HL-60/S4 treated with phorbol 12-myristate 13-acetate at 8.2 ng/mL for 4 days and 3 days (cell line): ENCODE data around the gene RBM45.
"Not testable (repeated sequence)": the region's sequence is repeated elsewhere in the genome, so short reads cannot be mapped to it uniquely, and the experiment has no call there.

Experiments used
- in situ Hi-C: fragments of 300-500 bp; cut with MboI; formaldehyde crosslinking; loops from 2 replicates; pipeline ENCODE4 v1.15.0; 2022; ENCODE audit warnings: low sequenced_read_pairs

Gene RBM45

DNA sequence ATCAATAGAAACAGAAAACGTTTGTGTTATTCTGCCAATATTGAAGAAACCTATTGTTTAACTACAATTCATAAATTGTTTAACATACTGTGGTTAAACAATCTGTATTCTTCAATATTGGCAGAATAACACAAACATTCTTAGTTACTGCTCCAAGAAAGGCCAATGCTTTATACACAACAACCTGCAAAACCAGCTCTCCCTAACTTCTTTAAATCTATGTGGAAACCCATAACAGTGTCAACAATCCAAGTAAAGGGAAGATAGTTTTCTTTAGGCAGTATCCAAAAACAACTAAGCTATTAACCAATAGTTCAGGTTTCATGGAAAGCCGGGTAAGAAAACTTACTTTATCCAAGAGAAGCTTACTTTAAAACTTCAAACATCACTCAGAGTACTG is 6.2 kb upstream of the RBM45 start:
- in situ Hi-C loops = no loop called here

DNA sequence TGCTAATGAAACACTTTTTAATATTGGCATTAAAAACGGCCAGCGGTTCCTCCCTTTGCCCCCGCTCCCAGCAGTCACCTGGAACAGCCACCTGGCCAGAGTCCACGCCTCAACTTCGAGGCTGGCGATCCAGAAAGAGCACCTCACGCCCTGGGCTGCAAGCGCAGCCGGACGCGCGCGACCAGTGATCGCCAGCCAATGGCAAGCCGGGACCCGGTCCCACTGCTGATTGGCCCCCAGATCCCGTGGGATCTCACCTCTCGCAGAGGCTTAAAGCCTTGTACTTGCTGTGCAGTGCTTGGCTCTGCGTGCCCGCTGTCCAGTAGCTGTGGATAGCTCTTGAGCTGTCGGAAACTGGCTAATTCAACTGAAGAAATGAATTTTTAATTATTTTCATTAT is 4.1 kb upstream of the RBM45 start:
- in situ Hi-C loops = no loop called here

DNA sequence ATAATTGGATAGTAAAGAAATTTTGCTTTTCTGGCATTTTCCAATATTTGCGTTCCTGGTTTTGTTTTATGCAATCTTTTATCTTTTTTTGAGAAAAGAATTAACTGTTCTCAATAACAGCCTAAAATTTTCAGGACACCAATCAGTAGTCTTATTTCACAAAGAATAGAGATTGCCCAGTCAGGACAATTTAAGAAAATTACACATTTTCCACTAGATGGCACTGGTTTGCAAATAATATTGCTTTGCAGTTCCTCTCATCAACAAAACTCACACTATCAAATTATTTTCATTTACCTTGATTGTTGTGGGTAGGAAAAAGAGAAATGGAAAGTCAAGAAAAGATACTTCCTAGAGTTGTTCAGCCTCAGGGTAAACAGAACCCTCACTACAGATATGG is 2.4 kb upstream of the RBM45 start:
- in situ Hi-C loops = no loop called here

DNA sequence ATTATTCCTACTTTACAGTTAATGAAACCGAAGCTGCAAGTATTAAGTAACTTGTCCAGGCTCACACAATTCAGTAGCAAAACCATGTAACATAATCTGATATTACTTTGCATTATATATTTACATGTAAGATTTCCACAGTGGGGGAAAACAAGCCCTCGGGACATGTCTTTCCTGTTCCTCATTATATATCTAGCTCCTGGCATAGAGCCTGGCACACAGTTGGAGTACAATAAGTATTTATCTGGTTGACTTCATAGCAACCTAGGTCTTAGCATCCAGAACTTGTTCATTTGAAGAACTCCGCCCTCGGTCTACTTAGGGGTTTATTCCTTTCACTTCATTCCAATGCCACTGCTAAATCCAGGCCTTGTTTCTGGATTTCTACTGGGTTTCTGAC is 1.6 kb upstream of the RBM45 start:
- in situ Hi-C loops = no loop called here

DNA sequence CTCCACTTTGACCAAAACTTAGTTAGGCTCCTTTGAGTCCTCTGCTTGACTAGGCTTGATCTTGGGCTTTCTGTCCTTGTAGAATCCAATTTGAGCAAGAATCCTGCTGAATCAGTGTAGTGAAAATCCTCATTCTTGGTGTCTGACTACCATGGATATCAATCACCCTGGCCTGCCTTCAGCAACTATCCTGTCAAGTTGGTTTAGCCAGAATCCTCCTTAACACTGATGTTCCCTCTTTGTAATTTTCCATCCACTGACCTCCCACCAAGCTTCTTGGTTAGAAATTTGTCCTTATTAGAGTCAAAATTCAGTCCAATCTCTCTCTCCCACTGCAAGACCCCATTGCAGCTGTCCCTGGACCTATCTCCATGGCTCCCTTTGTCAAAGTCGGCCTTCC is 494 bp upstream of the RBM45 start:
- in situ Hi-C loops = no loop called here

DNA sequence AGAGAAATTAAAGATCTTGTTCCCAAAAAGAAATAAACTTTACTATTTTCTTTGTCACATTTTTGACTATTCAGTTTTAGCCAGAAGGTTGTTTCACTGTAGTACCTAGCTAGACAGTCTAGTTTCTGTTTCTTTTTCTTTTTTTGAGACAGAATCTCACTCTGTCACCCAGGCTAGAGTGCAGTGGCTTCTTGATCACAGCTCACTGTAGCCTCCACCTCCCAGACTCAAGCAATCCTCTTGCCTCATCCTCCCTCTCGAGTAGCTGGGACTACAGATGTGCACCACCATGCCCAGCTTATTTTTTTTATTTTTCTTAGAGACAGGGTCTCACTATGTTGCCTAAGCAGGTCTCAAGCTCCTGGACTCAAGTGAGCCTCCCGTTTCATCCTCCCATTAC is 2.2 kb downstream of the RBM45 start:
- in situ Hi-C loops = no loop called here

DNA sequence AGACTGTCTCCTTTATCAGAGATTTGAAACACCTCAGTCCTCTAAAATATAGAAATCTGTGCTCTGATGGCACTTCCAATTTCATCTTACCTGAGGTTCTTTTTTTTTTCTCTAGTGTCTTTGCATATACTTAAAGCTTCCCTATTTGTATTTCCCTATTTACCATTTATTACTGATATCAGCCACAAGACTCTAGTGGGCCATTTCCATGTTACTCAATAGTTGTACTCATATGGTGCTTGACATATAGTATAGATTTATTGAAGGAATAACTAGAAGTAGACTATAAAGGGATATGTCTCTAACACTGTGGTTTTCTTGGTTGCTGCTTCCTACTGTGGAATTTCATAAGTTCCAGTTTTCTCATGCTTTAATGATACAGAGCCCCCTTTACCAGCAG is 3.0 kb downstream of the RBM45 start:
- in situ Hi-C loops = no loop called here

DNA sequence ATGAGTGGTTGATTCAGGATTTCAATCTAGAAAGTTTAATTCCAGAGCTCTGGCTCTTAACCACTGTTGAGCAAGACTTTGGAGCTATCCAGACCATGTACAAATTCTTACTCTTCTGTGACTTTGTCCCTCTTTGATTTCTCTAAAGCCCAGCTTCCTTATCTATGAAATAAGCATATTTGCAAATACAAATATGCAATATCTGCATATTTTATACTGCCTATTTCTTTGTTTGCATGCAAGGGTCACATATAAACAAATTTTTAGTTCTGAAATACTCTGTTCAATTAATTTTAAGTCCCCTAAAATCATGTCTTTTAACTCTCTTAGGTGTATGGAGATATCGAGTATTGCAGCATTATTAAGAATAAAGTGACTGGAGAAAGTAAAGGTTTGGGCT is 5.5 kb downstream of the RBM45 start:
- in situ Hi-C loops = no loop called here

DNA sequence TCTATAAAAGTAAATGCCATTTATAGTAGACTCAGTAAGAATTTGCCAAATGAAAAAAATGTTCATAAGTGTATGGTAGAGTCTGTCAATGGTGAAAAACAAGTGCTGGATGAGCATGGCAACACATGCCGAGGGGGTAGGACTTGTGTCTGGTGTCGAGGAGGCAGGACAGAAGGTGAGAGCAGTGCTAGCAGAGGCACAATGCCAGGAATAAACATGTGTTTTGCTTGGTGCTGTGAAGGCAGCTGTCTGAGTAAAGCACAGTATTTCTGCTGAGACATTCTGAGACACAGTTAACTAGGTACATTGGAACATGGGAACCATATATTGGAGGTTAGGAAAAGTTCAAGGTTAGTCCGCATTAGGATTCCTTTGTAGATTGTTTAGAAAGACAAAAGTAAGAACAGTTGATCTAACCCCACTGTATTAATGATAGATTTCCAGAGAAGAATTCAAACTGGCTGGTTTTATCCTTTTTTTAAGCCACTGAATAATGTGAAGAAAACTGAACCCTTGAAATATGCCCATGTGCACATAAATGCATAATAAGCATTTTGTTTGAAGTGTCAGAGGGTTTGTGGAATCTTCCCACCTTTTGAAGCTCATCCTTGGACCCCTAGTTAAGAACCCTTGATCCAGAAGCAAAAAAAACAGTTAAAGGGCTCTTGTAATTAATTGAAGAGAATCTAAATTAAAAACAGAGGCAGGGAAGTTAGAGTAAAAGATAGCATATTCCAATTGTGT is 7.1 kb downstream of the RBM45 start:
- in situ Hi-C loops = no loop called here

DNA sequence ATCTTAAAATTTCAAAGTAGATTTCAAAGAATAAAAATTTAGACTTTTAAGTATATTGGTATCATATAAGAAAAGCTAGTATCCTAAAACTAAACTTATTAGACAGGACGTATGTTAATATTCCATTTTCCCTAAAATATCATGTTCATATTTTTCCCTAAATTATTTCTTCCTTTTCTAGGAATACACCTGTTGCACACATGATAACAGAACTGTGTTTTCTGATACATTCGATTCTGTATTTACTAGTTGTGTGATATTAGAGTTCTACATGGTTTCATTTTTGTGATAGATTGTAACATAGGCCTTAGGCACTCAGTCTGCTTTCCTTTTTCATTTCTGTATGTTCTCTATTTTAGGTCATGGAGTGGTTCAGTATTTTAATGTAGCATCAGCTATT is 10.9 kb downstream of the RBM45 start:
- in situ Hi-C loops = no loop called here

DNA sequence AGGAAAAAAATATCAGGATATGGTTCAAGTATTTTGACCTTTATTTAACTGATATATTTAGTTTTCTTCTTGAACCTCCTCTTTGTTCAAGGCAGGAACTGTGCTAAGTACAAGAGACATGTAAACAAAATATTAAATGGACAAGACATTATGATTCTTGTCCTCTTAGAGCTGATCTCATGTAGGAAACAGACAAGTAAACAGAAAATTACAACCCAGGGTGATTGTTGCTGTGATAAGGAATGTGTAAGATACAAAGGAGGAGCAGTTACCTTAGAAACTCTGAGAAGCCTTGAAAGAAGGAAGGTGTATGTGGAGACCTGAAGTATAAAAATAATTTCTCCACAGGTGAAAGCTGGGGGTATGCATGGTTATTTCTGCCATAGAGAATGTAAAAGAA is 12.9 kb downstream of the RBM45 start:
- in situ Hi-C loops = no loop called here

DNA sequence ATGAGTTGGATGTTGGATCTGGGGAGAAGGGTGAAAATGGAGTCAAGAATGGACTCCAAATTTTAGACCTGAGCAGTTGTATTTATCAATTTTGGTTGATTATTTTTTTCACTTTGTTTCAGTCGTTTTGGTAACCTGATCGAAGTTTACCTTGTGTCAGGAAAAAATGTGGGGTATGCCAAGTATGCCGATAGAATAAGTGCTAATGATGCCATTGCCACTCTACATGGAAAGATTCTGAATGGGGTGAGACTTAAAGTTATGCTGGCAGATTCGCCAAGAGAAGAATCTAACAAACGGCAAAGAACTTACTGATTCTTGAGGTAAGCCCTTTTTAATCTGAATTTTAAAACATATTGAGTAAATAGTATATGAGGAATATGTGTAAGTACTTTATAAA is 13.6 kb downstream of the RBM45 start:
- in situ Hi-C loops = no loop called here

DNA sequence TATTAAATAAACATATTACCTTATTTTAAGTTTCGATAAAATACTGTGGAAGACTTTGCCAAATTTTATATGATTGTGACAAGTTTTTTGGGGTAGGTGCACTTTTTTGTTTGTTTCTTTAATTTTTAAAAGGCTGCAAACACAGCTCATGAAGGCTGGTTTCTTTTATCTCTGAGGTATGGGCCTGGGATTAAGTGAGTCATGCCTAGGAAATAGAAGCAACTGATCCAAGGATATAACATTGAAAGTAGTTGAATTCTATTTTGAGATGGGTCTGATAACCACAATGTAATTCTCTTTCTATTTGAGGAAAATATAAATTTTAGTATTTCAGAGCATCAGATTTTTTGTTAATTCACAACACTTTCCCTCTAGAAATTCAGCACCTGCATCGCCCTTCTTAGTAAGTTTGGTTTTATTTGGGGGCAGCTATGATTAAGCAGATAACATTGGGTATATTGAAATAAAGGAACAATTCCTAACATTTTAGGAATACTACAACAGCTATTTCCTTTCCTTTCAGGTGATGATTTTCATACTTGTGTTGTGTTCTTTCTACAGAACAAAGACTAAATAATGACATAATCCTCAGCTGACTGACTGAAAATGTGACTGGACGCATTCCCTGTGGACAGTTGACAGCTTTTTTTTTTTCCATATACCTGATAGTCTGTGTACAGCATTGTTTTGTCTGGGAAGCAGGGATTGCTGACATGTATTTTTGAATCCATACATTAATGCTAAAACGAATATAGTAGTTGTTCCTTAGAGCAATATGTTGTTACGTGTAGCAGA is 16.8 kb downstream of the RBM45 start:
- in situ Hi-C loops = no loop called here

DNA sequence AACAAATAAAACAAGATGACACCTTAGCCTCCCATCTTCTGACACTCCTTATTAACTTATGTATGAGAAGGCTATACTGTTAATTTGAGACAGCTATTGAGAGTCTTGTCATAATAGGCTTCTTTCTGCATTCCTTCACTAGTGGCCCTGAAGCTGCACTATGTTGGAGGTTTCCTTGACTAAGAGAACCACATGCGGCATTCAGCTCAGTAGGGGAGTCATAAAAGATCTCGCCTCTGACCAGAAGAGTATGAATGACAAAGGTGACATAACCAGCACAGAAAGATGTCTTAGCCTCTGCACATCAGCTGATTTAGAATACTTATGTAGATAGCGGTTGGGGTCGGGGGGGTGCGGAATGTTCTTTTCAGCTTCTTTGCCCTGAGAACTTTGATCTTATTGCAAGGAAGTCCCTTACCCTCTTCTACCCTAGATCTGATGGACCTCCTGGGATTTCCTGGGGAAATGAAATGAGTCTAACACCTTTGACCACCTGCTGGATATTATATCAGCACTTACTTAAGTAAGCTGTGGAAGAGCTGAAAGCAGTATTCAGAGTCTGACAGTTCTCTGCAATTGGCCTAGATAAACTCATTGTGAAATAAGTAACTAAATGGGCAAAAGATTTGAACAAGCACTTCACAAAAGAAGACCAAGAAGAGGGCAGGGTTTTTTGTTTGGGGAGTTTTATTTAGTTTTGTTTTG is 24.2 kb downstream of the RBM45 start:
- in situ Hi-C loops = no loop called here

DNA sequence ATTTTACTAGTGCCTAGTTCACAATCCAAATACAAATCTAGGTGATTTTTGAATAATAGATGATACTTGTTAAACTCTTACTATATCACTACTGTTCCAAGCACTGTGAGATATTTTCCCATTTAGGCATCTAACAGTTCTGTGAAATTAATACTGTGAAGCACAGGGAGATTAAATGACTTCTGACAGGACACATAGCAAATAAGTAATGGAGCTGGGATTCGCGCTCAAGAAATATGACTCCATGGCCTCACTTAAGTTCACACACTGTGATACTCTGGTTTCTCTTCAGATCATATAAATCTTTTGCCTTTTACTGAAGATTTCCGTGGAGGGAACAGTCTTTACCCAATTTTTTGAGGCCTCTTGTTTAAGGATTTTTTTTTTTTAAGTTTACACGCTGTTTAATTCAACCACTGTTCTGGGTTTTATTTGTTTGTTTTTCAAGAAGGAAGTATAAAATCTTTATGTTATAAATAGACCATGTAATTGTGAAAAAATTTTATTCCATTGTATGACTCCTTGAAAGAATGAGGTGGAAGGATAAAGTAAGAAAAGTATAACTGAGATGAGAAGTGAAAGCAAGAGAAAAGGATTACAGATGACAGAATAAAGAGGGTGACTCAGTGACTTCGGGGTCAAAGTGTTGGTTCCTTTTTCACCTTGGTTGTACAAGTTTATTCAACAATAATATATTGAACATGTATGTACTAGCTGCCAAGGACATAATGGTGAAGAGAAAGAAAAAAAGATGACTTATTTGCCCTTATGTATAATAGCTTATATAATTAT is 30.2 kb downstream of the RBM45 start:
- in situ Hi-C loops = no loop called here

DNA sequence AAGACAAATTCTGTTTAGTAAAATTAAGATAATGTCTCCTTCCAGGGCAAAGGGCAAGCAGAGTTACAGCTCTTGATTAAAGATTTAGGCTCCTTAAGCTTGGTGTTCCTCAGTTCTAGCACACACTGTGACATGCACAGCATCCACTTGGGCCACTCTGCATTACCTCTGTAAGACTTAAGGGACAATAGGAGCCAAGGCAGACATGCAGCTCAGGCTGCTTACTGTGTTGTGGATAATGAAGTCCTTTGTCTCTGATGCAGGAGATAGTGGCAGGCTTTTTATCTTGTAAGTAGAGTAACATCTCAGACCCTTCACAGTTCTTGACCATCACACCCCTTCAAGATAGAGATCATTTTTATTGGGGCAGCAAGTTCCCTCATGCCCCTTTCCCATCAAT is 31.2 kb downstream of the RBM45 start:
- in situ Hi-C loops = no loop called here

DNA sequence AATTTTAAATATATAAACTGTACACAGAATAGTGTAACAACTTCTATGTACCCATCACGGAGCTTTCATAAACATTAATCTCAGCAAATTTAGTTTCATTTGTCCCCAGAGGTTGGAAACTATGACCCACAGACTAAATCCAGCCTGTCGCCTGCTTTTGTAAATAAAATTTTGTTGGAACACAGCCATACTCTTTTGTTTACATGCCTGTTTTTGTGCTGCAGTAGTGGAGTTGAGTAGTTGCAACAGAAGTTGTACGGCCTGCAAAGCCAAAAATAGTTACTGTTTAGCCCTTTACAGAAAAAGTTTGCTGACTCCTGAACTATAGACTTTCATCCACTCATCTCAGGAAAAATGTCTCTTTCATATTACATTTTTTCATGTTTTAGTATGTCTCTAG is 39.8 kb downstream of the RBM45 start:
- in situ Hi-C loops = no loop called here

DNA sequence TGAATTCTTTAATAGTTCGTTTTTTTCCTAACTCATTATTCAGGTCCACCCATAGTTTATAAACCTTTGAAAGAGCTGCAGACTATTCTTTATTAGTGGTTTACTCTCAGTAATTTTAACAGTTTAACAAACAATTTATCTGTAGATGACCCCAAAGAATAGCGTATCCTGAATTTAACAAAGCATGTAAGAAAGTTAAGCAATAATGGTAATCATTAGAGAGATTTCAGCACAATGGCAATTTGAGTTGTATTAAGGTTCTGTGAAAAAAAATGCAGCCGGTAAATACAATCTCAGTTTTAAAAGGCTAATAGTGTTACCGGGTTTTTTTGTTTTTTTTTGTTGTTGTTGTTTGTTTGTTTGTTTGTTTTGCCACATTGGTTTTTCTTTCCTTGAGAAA is 40.3 kb downstream of the RBM45 start:
- in situ Hi-C loops = no loop called here

DNA sequence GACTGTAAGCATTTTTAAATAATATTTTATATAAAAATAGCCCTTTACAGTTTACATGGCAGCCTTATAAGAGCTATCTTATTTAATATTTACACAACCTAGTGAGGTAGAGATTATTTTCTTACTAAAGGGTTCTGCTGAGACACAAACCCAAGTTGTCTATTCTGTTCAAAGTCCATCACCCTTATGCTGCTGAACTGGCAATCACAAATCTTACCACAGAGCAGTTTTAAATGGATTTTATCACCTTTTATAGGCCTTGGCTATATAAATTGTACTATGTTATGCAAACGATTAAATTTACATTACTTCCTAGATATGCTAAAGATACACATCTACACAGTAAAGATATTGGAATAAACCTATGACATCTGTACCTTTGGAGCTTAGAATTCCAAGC is 40.7 kb downstream of the RBM45 start:
- in situ Hi-C loops = no loop called here

DNA sequence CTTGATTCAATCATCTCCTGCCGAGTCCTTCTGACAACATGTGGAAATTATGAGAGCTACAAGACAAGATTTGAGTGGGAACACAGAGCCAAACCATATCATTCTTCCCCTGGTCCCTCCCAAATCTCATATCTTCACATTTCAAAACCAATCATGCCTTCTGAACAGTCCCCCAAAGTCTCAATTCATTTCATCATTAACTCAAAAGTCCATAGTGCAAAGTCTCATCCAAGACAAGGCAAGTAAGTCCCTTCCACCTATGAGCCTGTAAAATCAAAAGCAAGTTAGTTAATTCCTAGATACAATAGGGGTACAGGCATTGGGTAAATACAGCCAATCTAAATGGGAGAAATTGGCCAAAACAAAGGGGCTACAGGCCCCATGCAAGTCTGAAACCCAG is 41.6 kb downstream of the RBM45 start:
- in situ Hi-C loops = not testable (repeated sequence)

DNA sequence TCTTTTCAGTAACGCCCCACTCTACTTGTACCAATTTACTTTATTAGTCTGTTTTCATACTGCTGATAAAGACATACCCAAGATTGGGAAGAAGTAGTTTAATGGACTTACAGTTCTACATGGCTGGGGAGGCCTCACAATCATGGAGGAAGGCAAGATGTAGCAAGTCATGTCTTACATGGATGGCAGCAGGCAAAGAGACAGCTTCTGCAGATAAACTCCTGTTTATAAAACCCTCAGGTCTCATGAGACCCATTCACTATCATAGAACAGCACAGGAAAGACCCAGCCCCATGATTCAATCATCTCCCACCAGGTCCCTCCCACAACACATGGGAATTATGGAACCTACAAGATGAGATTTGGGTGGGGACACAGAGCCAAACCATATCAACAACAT is 43.3 kb downstream of the RBM45 start:
- in situ Hi-C loops = no loop called here
